Astrocyte (in vitro differentiated cells and primary cell): ENCODE measurements around the gene NPIPB6. TPM values are rescaled to one million over a fixed set of nuclear protein-coding genes. Genes with fewer than 3 reads are reported as not detected.

Source experiments
- DNase-seq: peaks from one replicate; pipeline ENCODE4 v3.0.0-alpha.2; 2010; ENCODE audit warnings: low read depth
- FAIRE-seq: peaks from 2 replicates; lab custom pipeline; 2011; peaks lifted over from hg19 to GRCh38; lab: Jason Lieb, UNC
- H2AFZ ChIP-seq: 2 replicates; pipeline ENCODE4 v1.6.0; 2012; ENCODE audit warnings: low read depth, low read length, inconsistent platforms
- H3K27ac ChIP-seq: 2 replicates; pipeline ENCODE4 v1.5.1; 2011; ENCODE audit warnings: low read depth, low read length, inconsistent platforms
- H3K27me3 ChIP-seq: 2 replicates; pipeline ENCODE4 v1.6.0; 2011; ENCODE audit warnings: low read length, inconsistent platforms; ENCODE audit not compliant: insufficient read depth
- H3K36me3 ChIP-seq: 2 replicates; pipeline ENCODE4 v1.5.1; 2011; ENCODE audit warnings: low read length, inconsistent platforms; ENCODE audit not compliant: insufficient read depth
- H3K4me1 ChIP-seq: 2 replicates; pipeline ENCODE4 v1.5.1; 2011; ENCODE audit warnings: low read length, inconsistent platforms; ENCODE audit not compliant: insufficient read depth
- H3K4me2 ChIP-seq: 2 replicates; pipeline ENCODE4 v1.6.0; 2012; ENCODE audit warnings: low read length, inconsistent platforms
- H3K4me3 ChIP-seq: 2 replicates; pipeline ENCODE4 v1.5.1; 2011; ENCODE audit warnings: low read depth, mild to moderate bottlenecking, low read length, inconsistent platforms; ENCODE audit not compliant: insufficient read depth
- H3K79me2 ChIP-seq: 2 replicates; pipeline ENCODE4 v1.6.0; 2012; ENCODE audit warnings: mild to moderate bottlenecking, low read length, inconsistent platforms; ENCODE audit not compliant: insufficient read depth
- H3K9ac ChIP-seq: 2 replicates; pipeline ENCODE4 v1.6.0; 2012; ENCODE audit warnings: mild to moderate bottlenecking, low read length, inconsistent platforms
- H3K9me3 ChIP-seq: 2 replicates; pipeline ENCODE4 v1.5.1; 2012; ENCODE audit warnings: low read depth, mild to moderate bottlenecking, low read length, inconsistent platforms; ENCODE audit not compliant: insufficient read depth
- H4K20me1 ChIP-seq: 2 replicates; pipeline ENCODE4 v1.6.0; 2012; ENCODE audit warnings: low read length, inconsistent platforms; ENCODE audit not compliant: insufficient read depth
- H3K27ac Mint-ChIP-seq: one replicate; pipeline ENCODE4 v1.8.0; 2021; ENCODE audit warnings: mild to moderate bottlenecking, mixed read lengths; ENCODE audit not compliant: unreplicated experiment
- H3K27me3 Mint-ChIP-seq: one replicate; pipeline ENCODE4 v1.8.0; 2021; ENCODE audit warnings: low read depth, mixed read lengths; ENCODE audit not compliant: unreplicated experiment
- H3K36me3 Mint-ChIP-seq: one replicate; pipeline ENCODE4 v1.8.0; 2021; ENCODE audit warnings: low read depth, mixed read lengths; ENCODE audit not compliant: unreplicated experiment
- H3K4me1 Mint-ChIP-seq: one replicate; pipeline ENCODE4 v1.8.0; 2021; ENCODE audit warnings: low read depth, mixed read lengths; ENCODE audit not compliant: unreplicated experiment
- H3K4me3 Mint-ChIP-seq: one replicate; pipeline ENCODE4 v1.8.0; 2021; ENCODE audit warnings: mild to moderate bottlenecking, moderate library complexity, mixed read lengths; ENCODE audit not compliant: unreplicated experiment
- H3K9me3 Mint-ChIP-seq: one replicate; pipeline ENCODE4 v1.8.0; 2021; ENCODE audit warnings: mild to moderate bottlenecking, mixed read lengths; ENCODE audit not compliant: unreplicated experiment
- EZH2 ChIP-seq: IDR thresholded peaks from 2 replicates; pipeline ENCODE4 v1.6.1; 2012; ENCODE audit warnings: mild to moderate bottlenecking, low read length, inconsistent platforms; ENCODE audit not compliant: insufficient read depth
- total RNA-seq: library from RNA; stranded (reverse); gene quantifications from 2 replicates; pipeline ENCODE4 v1.2.1, GENCODE V29; 2021
- TF ChIP-seq, protein P1 (sequence below): IDR thresholded peaks from 2 replicates; pipeline ENCODE4 v1.5.1; 2011; ENCODE audit warnings: low read depth, mild to moderate bottlenecking, inconsistent platforms, low read length, moderate library complexity; ENCODE audit not compliant: insufficient read depth

NPIPB6 gene
- total RNA-seq, 1 donor from 2014 or later, result 1.7 TPM

DNA sequence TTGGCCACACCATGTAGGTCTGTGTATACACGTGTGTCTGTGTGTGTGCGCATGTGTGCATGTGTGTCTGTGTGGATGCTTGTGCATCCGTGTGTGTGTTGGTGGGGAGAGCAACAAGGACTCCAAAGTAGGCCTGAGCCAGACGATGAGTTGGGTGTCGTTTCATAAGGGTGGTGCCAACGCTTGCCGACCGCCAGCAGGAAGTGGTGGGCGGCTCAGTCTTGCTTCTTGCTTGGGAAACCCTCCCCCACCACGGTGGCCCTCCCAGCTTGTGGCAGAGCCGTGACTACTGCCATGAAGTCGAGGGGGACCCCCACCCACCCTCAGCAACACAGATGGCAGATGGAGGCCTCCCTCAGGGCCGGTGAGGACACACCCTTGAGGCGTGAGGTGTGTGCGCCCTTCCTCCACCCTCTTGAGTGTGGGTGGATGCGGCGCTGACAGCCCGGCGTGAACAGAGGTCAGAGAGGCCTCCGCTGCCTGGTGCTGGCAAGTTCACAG lies 53.4 kb downstream of the NPIPB6 start:
- no peak for FAIRE-seq
- Mint-ChIP-seq H3K36me3 (peaks cover 1% of the 10 kb centered on the region), H3K27ac (no peak overlapping the region)

GRCh38 chr16:28308794-28309584 lies 54.3 kb downstream of the NPIPB6 start:
- Histone ChIP-seq H3K4me1 (no peaks in the 10 kb centered on the region), H2AFZ (no peak overlapping the region), H3K27me3 (no peaks in the 10 kb centered on the region), H3K27ac (no peak overlapping the region), H3K9me3 (no peaks in the 10 kb centered on the region), H3K4me3 (no peak overlapping the region), H3K79me2 (no peaks in the 10 kb centered on the region), H3K36me3 (no peaks in the 10 kb centered on the region), H3K9ac (no peak overlapping the region), H3K4me2 (no peak overlapping the region), H4K20me1 (no peaks in the 10 kb centered on the region)
- no peak for DNase-seq
- no peak for FAIRE-seq
- TF ChIP-seq EZH2, result no peak
- TF ChIP-seq, protein P1, sequence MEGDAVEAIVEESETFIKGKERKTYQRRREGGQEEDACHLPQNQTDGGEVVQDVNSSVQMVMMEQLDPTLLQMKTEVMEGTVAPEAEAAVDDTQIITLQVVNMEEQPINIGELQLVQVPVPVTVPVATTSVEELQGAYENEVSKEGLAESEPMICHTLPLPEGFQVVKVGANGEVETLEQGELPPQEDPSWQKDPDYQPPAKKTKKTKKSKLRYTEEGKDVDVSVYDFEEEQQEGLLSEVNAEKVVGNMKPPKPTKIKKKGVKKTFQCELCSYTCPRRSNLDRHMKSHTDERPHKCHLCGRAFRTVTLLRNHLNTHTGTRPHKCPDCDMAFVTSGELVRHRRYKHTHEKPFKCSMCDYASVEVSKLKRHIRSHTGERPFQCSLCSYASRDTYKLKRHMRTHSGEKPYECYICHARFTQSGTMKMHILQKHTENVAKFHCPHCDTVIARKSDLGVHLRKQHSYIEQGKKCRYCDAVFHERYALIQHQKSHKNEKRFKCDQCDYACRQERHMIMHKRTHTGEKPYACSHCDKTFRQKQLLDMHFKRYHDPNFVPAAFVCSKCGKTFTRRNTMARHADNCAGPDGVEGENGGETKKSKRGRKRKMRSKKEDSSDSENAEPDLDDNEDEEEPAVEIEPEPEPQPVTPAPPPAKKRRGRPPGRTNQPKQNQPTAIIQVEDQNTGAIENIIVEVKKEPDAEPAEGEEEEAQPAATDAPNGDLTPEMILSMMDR, result no peak
- H3K4me3 Mint-ChIP-seq, result no peak overlapping the region
- H3K27ac Mint-ChIP-seq, result no peak overlapping the region
- H3K9me3 Mint-ChIP-seq, result peaks cover 3% of the 10 kb centered on the region
- peaks cover 1% of the 10 kb centered on the region for H3K36me3 Mint-ChIP-seq
- H3K27me3 Mint-ChIP-seq, result peaks cover 4% of the 10 kb centered on the region
- H3K4me1 Mint-ChIP-seq, result no peaks in the 10 kb centered on the region

More for the DNA sequence above, 53.4 kb downstream of the NPIPB6 start:
- Histone ChIP-seq H3K79me2 (no peaks in the 10 kb centered on the region), H3K27ac (no peak overlapping the region), H3K4me2 (no peak overlapping the region), H4K20me1 (no peaks in the 10 kb centered on the region), H3K4me1 (no peaks in the 10 kb centered on the region), H3K36me3 (no peaks in the 10 kb centered on the region), H3K27me3 (no peaks in the 10 kb centered on the region), H3K9me3 (no peaks in the 10 kb centered on the region), H3K9ac (no peak overlapping the region), H3K4me3 (no peak overlapping the region), H2AFZ (no peak overlapping the region)
- Mint-ChIP-seq H3K4me3 (no peak overlapping the region), H3K9me3 (peaks cover 3% of the 10 kb centered on the region), H3K4me1 (no peaks in the 10 kb centered on the region), H3K27me3 (peaks cover 4% of the 10 kb centered on the region)
- no peak for DNase-seq
- no peak for TF ChIP-seq EZH2
- TF ChIP-seq, protein P1, result no peak

DNA sequence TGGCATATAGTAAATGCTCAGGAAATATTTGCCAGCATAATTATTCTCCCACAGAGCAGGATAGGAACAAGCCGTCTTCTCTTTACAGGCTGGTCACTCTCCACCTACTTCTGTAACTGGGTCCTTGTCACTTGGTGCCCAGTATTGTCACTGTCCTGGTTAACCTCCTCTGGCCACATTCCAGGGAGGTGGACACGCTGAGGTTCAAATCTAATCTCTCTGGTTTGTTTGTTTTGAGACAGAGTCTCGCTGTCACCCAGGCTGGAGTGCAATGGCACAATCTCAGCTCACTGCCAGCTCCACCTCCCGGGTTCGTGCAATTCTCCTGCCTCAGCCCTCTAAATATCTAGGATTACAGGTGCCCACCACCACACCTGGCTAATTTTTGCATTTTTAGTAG lies 55.4 kb downstream of the NPIPB6 start:
- no peak overlapping the region for H3K27ac ChIP-seq
- H2AFZ ChIP-seq, result no peak overlapping the region
- no peaks in the 10 kb centered on the region for H3K36me3 ChIP-seq
- Mint-ChIP-seq H3K36me3 (peaks cover 1% of the 10 kb centered on the region), H3K4me1 (no peaks in the 10 kb centered on the region), H3K27me3 (peaks cover 4% of the 10 kb centered on the region), H3K9me3 (peaks cover 3% of the 10 kb centered on the region), H3K4me3 (no peak overlapping the region), H3K27ac (no peak overlapping the region)
- H3K9ac ChIP-seq, result no peak overlapping the region
- DNase-seq (no peak), FAIRE-seq (no peak)
- H3K79me2 ChIP-seq, result no peaks in the 10 kb centered on the region
- no peaks in the 10 kb centered on the region for H3K27me3 ChIP-seq
- no peaks in the 10 kb centered on the region for H3K9me3 ChIP-seq
- no peak for TF ChIP-seq EZH2
- TF ChIP-seq, protein P1, result no peak
- H3K4me3 ChIP-seq, result no peak overlapping the region
- H4K20me1 ChIP-seq, result no peaks in the 10 kb centered on the region
- no peaks in the 10 kb centered on the region for H3K4me1 ChIP-seq
- H3K4me2 ChIP-seq, result no peak overlapping the region
